ENCODE measurements around the gene IFITM10. TPM values are rescaled to one million over a fixed set of nuclear protein-coding genes. Genes with fewer than 3 reads are reported as not detected.

Gene IFITM10
- 0.13 and 0.48 TPM in 2 replicates for total RNA-seq

DNA sequence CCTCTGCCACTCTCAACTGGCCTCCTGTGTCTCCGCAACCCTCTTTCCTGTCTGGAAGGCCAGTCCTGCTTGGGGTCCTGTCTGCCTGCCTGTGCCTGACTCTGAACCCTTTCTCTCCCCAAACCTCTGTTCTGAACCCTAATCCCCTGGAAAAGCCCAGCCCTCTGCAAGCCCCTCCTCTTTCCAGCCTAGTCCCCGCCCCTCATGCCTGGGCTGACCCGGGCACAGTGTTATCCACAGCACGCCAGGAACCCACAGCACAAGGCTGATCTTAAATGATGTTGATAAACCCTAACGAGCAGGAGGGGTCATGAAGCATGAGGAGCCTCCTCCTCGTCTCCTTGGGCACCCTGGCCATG is at the start of gene IFITM10:
IFITM10 (minus strand) TSS at position 115 of the 359 bp plus-strand sequence. CDS start 153 bp downstream, outside the sequence.

DNA sequence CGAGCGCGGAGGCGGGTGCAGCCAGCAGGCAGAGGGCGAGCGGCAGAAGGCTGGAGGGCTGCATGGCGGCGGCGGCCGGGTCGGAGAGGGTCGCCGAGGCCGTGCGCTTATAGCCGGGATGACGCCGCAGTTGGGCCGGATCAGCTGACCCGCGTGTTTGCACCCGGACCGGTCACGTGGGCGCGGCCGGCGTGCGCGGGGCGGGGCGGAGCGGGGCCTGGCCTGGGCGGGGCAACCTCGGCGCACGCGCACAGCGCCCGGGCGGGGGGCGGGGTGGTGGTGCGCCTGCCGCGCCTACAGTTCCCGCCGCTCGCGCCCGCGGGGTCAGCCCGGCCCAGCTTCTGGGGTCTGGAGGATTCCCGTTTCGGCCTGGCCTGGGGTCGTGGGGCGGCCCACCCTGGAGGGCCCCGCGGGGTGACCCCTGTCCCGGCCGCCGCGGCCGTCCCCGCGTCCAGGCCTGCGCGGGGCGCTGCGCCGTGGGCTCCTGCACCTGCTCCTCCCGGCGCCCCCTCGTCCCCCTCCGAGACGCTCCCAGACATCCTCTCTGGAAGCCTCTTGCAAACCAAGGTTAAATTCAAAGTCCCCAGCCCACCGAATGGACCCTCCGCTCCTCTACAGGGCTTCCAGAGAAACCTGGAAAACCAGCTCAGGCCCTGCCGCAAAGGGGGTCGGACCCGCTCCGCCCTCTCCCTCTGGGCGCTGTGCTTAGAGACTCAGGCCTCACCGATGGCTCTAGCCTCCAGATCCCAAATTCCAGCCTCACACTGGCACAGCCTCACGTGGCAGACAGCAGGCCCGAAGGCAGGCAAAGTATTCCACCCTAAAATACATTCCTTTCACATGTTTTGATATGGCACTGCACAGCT is 13.6 kb upstream of the IFITM10 start, which contains the start of gene CTSD:
CTSD (minus strand) TSS at position 132 of the 866 bp plus-strand sequence; CDS start at position 64, 68 bp downstream.

DNA sequence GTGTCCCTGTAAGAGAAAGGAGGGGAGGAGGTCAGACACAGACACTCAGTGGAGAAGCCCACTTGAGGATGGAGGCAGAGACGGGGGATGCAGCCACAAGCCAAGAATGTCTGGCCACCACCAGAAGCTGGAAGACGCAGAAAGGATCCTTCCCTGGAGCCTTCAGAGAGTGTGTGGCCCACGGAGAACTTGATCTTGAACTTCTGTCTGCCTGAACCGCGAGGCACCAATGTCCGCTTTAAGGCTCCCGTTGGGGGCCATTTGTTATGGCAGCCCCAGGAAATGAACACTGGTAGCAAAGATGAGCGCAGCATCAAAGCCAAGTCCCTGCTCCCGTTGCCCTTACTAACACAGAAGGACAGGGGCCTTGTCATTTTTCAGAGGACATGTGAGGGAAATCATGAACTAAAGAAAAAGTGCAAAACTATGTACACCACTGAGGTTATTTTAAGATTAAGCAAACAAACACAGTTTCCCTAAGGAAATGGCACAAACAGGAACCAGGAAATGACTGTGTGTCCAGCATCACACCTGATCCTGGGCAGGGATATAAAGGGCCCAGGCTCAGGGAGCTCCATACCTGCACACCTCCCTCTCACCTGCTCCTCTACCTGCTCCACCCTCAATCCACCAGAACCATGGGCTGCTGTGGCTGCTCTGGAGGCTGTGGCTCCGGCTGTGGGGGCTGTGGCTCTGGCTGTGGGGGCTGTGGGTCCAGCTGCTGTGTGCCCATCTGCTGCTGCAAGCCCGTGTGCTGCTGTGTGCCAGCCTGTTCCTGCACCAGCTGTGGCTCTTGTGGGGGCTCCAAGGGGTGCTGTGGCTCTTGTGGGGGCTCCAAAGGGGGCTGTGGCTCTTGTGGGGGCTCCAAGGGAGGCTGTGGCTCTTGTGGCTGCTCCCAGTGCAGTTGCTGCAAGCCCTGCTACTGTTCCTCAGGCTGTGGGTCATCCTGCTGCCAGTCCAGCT is 53.5 kb downstream of the IFITM10 start, which contains the start of gene KRTAP5-6:
KRTAP5-6 (plus strand) TSS at position 588 of the 963 bp plus-strand sequence; CDS start at position 639, 51 bp downstream.

Other genes with a start within 250 kb of the IFITM10 start
- gene DUSP8, start 178.3 kb downstream of the IFITM10 start, total RNA-seq: under 0.01 and 2.2 TPM in 2 replicates
- not detected in 2 replicates for gene KRTAP5-1, start 165.3 kb downstream of the IFITM10 start, total RNA-seq
- not detected in 2 replicates for gene KRTAP5-2, start 152.3 kb downstream of the IFITM10 start, total RNA-seq
- gene KRTAP5-3, start 142.1 kb downstream of the IFITM10 start, total RNA-seq: not detected in 2 replicates
- gene KRTAP5-4, start 128.5 kb downstream of the IFITM10 start, total RNA-seq: not detected in 2 replicates
- gene KRTAP5-5, start 120.8 kb downstream of the IFITM10 start, total RNA-seq: not detected in 2 replicates
- not detected in 2 replicates for gene KRTAP5-6, start 53.4 kb downstream of the IFITM10 start, total RNA-seq
- 338 and 389 TPM in 2 replicates for gene CTSD, start 13.3 kb upstream of the IFITM10 start, total RNA-seq
- gene SYT8, start 84.4 kb upstream of the IFITM10 start, total RNA-seq: 0.39 TPM in 1 of 2 replicates, not detected in the other
- gene TNNI2, start 88.4 kb upstream of the IFITM10 start, total RNA-seq: 6.0 TPM in 1 of 2 replicates, not detected in the other
- 1.2 and 2.2 TPM in 2 replicates for gene LSP1, start 102.5 kb upstream of the IFITM10 start, total RNA-seq
- not detected in 2 replicates for gene PRR33, start 141.3 kb upstream of the IFITM10 start, total RNA-seq
- gene TNNT3, start 169.1 kb upstream of the IFITM10 start, total RNA-seq: 12.1 TPM in 1 of 2 replicates, not detected in the other
- gene MRPL23, start 196.7 kb upstream of the IFITM10 start, total RNA-seq: 66.0 and 368 TPM in 2 replicates
- gene H19, start 247.2 kb upstream of the IFITM10 start, total RNA-seq: 25.9 and 579 TPM in 2 replicates